C4-2B (cell line): ENCODE measurements around the gene STAG3.

Experiments
- CTCF ChIP-seq: fragments of 450-650 bp; conservative IDR thresholded peaks from 2 replicates; pipeline ENCODE4 v1.5.1; 2017; ENCODE audit warnings: mild to moderate bottlenecking
- ZFX ChIP-seq: fragments of 450-650 bp; IDR thresholded peaks from 2 replicates; pipeline ENCODE4 v1.6.1; 2017

- TF ChIP-seq CTCF (no peak), ZFX (no peak)
Observed at GRCh38 chr7:100166317-100166940, 11.3 kb upstream of the STAG3 start.
